HG02610 (cell line): ENCODE measurements around the gene KCNK3.
"Not testable (repeated sequence)": the region's sequence is repeated elsewhere in the genome, so short reads cannot be mapped to it uniquely, and the experiment has no call there.

ENCODE experiments used
- ATAC-seq: cut with Tn5 transposase; IDR thresholded peaks from one replicate; pipeline ENCODE4 v1.9.1; 2021; ENCODE audit warnings: mild to moderate bottlenecking, moderate library complexity; ENCODE audit not compliant: unreplicated experiment

The KCNK3 gene

DNA sequence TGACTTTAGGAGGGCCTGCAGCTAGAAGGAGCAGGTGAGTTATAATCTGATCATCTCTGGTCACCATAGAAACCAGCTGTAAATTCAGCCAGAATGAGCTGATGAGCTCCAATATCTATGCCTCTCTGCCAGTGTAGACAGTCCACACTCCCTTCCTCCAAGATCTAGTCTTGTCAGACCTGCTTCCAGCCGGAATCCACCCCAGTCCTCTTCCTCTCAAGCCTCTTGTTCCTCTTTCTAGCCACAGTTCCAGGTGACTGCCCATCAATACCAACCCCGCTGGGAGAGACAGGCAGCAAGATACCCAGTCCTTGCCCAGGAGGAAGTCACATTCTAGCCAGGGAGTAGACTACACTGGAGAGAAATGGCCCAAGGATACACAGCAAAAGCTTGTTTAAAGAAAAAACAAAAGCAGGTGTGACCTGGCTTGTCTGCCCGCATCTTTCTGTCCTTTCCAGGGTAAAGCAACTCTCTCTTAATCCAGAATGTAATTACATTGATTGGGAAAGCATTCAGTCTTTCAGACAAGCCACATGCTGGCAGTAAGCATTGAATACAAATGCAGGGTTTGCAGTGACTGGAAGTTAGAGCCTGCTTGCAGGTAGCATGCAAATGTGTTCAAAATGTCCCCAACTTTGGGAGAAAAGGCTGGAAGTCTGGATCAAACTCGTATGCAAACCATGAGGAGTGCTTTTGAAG is 62.6 kb downstream of the KCNK3 start:
- ATAC-seq = no peak

DNA sequence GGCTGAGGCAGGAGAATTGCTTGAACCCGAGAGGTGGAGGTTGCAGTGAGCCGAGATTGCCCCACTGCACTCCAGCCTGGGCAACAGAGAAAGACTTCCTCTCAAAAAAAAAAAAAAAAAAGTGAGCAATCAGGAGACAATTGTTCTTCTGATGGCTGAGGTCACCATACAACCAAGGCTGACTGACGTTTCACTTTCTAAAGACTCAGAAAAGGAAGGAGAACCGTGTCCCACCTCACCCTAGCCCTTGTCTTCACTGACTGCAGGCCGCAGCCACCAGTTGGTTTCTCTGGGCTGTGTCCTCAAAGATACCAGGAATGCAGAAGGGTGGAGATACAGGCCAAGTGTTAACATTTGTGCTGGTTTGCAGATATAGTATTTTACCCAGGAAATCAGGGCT is 63.8 kb downstream of the KCNK3 start:
- ATAC-seq = no peak

DNA sequence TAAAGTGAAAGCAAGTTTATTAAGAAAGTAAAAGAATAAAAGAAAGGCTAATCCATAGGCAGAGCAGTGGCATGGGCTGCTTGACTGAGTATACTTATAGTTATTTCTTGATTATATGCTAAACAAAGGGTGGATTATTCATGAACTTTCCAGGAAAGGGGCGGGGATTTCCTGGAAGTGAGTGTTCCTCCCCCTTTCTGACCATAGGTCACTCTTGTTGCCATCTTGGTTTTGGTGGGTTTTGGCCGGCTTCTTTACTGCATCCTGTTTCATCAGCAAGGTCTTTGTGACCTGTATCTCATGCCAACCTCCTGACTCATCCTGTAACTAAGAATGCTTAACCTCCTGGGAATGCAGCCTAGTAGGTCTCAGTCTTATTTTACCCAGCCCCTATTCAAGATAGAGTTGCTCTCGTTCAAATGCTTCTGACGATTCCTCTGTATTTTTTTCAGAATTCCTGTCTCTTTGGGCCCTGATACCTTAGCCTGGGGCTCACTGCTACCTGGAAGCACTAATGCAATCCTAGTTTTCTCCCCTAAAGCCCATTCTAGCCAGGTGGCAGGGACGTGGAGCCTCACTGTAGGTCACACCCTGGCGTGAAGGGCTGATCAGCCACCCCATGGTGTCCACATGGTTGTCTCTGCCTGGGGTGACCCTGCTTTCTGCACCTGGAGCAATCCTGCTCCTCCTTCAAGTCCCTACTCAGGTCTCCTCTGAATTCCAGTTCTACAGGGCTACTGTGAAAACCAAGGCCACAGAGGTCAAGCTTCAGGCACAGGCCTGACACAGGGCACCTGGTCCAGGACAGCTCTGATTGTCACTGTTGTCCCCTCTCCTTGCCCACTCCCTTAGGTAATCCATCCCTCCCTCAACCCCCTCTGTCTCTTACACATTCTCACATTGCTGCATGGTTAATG is 65.6 kb downstream of the KCNK3 start:
- ATAC-seq = peak; percentile 54

DNA sequence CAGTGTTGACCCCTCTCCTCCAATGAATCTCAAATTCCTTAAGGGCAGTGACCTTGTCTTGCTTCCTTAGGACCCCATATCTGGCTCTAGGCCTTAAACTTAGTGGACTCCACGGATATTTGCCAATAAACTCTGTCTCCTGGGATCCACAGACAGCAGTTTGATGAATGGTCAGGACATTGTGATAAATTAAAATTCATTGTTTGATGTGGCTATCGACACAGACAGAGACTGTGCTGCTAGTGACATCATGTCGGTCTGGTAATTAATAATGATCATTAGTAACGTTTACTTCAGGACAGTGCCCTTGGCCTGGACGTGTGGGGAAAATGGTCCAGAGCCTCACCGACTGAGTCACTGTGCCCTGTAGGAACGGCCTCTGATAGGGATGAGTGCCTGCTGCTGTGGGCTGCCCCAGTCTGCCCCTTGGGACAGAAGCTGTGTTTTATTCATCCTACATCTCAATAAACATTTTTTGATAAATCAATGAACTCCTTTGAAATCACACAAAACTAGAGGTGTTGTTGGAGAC is 66.3 kb downstream of the KCNK3 start:
- no peak for ATAC-seq

DNA sequence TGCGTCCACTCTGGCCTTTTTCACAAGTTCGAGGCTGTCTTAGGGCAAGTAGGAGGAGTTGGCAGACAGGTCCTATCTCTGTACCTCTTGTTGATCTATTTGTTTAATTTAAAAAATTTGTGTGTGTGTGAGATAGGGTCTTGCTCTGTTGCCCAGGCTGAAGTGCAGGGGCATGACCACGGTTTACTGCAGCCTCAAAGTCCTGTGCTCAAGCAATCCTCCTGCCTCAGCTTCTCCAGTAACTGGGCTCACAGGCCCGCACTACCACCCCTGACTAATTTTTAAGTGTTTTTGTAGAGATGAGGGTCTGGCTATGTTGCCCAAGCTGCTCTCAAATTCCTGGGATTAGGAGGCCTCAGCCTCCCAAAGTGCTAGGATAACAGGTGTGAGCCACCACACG is 67.3 kb downstream of the KCNK3 start:
- no peak for ATAC-seq

DNA sequence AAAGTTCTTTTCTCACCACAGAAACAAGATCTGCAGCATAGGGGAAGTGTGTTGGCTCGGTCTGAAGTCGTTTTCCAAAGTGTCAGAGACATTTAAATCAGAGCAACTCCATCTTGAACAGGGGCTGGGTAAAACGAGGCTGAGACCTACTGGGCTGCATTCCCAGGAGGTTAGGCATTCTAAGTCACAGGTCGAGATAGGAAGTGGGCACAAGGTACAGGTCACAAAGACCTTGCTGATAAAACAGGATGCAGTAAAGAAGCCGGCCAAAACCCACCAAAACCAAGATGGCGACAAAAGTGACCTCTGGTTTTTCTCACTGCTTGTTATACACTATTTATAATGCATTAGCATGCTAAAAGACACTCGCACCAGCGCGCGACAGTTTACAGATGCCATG is 68.5 kb downstream of the KCNK3 start:
- not testable (repeated sequence) for ATAC-seq

DNA sequence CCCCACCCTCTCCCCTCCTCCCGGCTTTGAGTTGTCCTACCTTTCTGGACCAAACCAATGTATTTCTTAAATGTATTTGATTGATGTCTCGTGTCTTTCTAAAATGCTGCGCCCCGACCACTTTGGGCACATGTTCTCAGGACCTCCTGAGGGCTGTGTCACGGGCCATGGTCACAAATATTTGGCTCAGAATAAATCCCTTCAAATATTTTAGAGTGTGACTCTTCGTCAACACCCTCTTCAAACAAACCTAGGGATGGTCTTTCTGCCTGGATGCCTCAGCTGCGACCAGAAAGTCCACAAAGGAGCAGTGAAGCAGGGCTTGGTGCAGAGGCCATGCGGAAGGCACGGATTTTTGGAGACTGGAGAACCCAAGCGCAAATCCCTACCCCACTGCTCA is 70.5 kb downstream of the KCNK3 start:
- no peak for ATAC-seq

DNA sequence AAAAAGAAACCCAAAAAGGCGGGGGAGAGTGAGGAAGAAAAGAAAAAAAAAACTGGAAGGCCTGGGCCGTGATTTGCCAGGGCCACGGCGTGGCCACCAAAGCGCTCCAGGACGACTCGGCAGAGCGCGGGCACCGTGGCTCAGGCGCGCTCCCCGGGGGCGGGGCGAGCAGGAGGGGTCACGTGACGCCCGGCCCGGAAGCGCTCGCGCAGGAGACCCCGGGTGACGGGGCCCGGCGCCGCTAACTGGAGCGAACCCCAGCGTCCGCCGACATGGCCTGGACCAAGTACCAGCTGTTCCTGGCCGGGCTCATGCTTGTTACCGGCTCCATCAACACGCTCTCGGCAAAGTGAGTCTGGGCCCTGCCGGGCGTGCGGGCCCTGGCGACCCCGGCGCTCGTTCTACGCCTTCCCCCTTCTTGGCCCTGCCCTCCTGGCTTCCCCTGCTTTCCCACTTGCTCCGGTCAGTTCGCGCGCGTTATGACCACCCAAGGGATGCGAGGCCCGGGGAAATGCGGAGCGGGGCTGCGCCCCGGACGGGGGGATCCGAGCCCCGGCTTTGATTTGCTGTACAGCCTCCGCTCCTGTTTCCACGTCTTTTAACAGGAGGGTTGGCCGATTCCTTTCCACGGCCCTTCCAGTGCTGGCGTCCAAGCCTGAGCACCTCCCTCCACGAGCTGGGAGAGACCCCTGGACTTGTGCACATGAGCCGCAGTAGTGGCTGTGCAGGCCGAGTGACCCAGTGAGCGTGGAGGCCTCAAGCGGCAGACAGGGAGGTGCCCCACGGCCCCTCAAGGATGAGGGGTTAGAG is 71.8 kb downstream of the KCNK3 start, which contains the start of gene SLC35F6:
Gene SLC35F6 (plus strand): TSS at position 207 of the 810 bp plus-strand sequence. CDS start 66 bp downstream, at position 273.
- peak; percentile 77 for ATAC-seq

DNA sequence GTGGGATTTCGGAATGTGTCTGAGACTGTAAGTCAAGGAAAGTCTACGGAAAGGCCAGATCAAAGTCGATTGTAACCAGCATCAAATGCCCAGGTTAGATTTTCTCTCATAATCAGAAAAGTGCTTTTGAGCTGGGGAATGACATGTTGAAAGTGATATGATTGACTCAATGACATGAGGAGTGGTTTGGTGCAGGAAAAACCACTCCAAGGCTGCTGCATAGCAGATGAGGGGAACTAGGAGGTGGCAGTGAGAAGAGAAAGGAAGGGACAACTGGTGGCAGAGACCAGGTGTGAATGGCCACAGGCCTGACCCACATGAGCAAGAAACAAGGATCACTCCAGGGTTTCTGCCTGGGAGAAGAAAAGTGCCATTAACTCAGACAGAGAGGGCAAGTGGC is 72.4 kb downstream of the KCNK3 start:
- ATAC-seq = no peak

DNA sequence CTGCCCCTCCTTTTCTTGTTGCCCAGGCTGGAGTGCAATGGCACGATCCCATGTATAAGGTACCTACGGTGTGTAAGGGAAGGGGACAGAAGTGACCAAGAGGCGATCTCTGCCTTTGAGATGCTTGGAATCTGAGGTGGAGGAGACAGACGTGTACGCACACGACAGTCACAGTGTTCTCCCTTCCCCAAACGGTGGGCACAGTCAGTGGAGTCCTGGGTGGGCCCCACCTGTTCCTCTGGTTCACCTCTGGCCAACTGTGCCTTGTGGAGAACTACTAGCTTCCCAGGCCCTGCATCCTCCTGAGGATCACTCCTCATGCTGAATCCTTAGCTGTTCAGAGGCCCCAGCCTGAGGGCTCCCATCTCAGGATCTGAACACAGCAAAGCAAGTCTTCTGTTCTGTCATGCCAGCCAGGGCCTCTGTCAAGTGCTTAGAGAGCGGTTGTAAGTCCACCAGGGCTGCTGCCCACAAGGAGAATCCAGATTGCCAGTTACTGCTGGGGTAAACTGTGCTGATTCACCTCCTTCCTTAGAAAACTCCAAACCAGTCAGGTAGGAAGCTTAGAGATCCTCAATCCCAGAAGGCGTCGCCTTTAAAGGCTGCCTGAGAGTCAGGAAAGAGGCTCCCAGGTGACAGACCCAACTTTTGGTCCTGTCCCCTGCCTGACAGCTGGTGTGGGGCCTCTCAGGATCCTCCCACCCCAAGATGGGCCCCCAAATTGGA is 73.1 kb downstream of the KCNK3 start:
- ATAC-seq = no peak

DNA sequence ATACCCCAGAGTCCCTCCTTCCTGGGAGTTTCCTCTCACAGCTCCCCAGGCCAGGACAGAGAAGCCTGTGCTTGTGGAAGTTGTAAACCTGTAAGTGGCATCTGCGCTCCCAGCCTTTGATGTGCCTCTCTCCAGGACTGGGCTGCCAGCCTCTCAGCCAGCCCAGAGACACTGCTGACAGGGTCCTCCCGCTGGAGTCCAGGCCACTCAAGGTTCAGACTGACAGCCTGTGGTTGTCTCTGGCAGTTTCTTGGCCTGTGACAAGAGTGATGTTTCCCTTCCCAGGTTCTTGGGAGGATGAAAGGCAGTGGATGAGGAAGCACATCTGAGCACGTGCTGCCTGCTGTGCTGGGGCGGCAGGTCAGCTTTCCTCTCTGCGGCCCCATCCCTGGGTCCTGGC is 74.6 kb downstream of the KCNK3 start:
- ATAC-seq = no peak

DNA sequence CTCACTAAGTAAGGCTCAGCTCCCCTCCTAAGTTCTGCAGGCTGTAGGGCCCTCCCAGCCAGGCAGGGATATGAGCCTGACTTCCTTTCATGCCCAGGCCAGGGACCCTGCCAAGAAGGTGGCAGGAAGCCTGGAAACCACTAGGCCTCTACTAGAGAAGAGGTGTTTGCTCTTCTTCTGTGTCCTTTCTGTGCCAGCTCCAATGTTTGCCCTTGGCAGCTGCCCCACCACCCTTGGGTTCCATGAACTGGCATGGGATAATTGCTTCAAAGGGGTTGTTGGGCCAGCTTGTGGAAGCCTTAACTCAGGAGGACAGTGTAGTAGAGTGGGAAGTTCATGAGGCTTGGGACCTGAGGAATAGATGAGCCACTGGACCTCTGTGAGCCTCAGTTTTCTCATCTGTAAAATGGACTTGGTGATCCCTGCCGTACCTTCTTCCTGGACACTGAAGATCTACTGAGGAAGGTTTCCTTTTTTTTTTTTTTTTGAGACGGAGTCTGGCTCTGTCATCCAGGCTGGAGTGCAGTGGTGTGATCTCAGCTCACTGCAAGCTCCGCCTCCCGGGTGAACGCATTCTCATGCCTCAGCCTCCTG is 75.5 kb downstream of the KCNK3 start:
- no peak for ATAC-seq

DNA sequence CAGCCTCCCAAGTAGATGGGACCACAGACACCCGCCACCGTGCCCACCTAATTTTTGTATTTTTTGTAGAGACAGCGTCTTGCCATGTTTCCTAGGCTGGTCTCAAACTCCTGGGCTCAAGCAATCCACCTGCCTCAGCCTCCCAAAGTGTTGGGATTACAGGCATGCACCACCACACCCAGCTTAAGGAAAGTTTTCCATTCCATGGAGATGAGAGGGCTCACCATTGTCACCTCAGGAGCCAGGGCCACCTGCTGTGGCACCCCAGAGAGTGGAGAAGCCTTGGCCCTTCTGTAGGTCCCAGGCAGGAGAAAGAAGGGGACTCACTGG is 76.2 kb downstream of the KCNK3 start:
- ATAC-seq = no peak

DNA sequence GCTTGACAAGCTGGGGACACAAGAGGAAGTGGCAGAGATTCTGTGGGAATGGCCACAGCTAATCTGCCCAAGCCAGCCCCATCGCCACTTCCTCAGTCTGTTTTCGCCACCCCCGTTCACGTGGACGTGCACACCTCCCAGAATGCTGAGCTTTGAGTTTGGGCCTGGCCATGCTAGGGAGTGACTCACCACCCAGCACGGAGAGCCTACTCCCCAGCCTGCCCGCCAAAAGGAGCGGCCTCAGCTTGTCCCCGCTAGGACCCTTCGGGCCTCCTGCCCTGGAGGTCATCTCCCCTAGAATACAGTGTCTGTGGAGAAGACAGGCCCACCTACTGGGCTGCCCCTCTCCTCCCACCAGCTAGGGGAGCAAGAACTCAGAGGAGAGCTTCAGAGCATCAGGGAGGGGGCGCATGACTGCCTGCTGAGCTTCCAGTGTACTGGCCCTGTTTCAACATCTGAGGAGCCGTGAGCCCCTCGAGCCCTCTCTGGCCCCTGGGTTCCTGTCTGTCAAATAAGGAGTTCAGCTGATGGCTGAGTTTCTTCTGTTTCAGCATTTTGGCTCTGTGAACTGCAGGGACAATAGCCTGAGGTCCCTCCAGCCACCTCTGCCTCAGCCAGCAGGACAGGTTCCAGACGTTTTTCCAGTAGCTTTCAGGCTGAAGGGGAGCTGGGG is 76.7 kb downstream of the KCNK3 start:
- no peak for ATAC-seq

DNA sequence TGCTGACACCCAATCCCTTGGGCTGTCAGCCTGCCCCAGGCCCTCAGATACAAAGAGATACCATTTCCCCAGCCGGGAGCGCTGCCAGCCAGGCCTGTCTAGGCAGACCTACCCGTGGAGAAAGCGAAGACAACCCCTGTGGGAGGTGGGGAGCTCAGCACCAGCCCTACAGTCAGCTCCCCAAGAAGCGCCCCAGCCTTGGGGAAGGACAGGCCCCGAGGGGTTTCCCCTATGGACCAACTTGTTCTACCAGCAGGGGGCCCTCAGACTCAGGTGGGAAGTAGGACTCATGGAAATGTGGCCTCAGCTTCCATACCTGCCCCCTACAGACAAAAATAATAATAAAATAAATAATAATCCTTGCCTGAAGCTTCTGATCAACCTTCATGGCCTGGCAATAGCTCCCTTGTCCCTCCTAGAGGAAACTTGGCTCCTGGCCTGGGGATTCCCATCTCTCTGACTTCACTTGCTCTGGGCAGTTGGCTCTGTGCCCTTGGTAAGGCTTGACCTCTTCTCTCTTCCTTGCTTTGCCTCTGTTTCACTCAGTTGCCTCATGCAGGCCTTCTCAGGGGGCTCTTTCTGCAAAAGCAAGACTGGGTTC is 78.6 kb downstream of the KCNK3 start:
- ATAC-seq = no peak

DNA sequence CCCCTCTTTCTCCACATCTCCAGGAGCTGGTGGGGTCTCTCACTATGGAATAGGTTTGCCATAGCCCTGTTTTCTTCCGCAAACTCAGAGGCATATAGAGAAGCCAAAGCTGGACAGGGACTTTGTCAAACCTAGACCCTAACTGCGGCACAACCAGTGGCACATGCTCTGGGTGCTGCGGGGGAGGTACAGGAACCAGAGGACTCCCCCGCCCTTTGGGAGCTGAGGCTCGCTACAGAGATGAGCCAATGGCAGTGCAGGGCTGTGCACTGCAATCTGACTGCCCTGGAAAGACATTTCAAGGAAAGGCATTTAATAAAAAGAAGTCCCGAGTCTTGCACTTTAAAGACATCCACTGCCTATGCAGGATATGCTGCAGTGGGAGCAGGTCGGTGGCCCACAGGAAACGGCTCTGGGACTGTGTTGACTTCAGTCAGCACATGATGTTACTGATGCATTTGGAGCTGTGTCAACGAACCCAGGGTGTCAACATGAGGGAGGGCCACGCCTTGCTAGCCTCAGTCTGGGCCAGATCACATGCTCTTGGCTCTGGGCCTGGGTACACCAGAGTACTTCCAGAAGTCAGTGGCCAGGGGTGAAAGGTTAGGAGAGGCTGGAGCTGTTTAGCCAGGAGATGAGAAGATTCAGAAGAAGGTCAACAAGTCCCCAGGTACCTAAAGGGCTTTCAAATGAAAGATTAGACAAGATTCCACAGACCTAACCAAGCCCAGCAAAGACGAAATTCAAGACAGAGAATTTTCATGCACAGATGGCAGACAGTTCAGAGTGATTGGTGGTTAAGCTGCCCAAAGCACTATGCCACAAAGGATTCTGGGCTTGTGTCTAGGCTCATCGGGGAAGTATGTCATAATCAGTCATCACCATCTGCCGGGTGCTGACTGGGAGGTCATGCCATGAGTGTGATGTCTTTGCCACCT is 79.8 kb downstream of the KCNK3 start:
- ATAC-seq = no peak

DNA sequence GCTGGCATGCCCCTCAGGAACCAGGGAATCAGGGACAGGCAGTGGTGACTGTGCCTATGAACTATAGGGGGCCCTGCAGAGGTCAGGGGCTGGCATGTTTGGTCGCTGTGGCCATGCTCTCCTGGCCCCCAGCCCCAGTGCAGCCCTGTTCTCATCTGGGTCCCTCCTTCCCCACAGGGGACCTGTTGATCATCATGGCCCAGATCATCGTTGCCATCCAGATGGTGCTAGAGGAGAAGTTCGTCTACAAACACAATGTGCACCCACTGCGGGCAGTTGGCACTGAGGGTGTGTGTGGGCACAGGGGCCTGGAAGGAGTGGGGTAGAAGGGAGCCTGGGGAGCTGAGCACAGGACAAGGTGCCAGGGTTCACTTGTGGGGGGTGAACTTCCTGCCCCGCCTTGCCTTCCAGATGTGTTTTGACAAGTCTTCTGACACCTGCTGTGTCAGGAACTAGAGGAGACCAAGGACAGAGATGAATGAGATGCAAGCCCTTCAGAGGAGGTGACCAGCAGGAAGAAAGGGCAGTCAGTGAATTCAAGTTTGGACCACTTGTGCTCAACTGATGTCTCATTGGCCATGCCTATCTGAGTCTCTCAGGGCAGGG is 83.8 kb downstream of the KCNK3 start:
- ATAC-seq = no peak

DNA sequence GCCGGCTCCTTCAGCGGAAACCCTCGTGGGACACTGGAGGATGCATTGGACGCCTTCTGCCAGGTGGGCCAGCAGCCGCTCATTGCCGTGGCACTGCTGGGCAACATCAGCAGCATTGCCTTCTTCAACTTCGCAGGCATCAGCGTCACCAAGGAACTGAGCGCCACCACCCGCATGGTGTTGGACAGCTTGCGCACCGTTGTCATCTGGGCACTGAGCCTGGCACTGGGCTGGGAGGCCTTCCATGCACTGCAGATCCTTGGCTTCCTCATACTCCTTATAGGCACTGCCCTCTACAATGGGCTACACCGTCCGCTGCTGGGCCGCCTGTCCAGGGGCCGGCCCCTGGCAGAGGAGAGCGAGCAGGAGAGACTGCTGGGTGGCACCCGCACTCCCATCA is 85.6 kb downstream of the KCNK3 start:
- no peak for ATAC-seq
